Measurements from ENCODE around the gene L3MBTL4. TPM values are rescaled to one million over a fixed set of nuclear protein-coding genes. Genes with fewer than 3 reads are reported as not detected.

The L3MBTL4 gene
- total RNA-seq, 2 donors from 2014 or later = 4.6 to 7.2 TPM

DNA sequence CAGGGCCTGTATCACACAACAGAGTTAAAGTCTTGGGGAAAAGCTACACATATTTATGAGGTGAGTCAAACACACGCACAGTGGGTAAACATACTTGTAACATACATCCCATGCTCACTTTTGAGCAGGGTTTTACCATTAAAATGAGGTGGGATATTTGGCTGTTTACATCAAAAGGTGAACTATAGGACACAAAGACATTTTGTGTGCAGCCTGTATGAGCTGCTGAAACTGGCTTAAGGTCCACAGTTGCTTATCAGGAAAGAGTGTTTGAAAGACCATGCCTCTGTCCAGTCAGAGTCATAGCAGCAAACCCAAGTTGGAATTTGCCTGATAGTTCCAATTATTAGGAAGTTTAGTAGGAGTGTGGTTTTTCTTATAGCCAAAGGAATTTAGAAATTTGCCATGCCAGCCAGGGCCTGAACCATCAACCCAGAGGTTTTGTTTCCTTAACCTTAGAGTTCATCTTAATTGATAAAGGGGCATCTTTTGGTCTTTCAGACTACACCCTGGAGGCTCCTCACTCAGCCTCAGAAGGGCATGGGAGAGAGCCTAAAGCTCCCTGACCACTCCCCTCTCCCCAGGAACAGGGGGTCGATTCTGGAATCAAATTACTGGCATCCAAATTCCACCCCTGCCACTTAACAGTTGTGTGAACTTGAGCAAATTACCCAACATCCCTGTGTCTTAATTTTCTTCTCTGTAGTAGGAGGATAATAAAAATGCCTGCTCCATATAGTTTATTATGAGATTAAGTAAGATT is 29.9 kb upstream of the L3MBTL4 start:
- no peak overlapping the region for H3K27ac Mint-ChIP-seq
- Histone ChIP-seq H3K4me1 (ENCODE audit: control insufficient read depth, insufficient read depth, low read length) (no peaks in the 10 kb centered on the region), H3K27me3 (ENCODE audit: control insufficient read depth, insufficient read depth, low read length, poor library complexity, severe bottlenecking) (no peaks in the 10 kb centered on the region), H3K36me3 (ENCODE audit: control insufficient read depth, insufficient read depth, low read length) (no peaks in the 10 kb centered on the region), H3K4me3 (ENCODE audit: low read length) (no peak overlapping the region), H3K9me3 (ENCODE audit: control insufficient read depth, low read length) (no peaks in the 10 kb centered on the region), H3K9ac (ENCODE audit: extremely low read depth, low read length, poor library complexity, severe bottlenecking) (no peak overlapping the region), H3K27ac (ENCODE audit: low read depth, low read length) (no peak overlapping the region)
- TF ChIP-seq, protein P1, sequence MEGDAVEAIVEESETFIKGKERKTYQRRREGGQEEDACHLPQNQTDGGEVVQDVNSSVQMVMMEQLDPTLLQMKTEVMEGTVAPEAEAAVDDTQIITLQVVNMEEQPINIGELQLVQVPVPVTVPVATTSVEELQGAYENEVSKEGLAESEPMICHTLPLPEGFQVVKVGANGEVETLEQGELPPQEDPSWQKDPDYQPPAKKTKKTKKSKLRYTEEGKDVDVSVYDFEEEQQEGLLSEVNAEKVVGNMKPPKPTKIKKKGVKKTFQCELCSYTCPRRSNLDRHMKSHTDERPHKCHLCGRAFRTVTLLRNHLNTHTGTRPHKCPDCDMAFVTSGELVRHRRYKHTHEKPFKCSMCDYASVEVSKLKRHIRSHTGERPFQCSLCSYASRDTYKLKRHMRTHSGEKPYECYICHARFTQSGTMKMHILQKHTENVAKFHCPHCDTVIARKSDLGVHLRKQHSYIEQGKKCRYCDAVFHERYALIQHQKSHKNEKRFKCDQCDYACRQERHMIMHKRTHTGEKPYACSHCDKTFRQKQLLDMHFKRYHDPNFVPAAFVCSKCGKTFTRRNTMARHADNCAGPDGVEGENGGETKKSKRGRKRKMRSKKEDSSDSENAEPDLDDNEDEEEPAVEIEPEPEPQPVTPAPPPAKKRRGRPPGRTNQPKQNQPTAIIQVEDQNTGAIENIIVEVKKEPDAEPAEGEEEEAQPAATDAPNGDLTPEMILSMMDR (conservative IDR thresholded peaks at IDR 0.05) = no peak
- no peaks in the 10 kb centered on the region for H3K27me3 Mint-ChIP-seq (ENCODE audit: insufficient read depth)
- DNase-seq = no peak
- no peaks in the 10 kb centered on the region for H3K9me3 Mint-ChIP-seq
- no peaks in the 10 kb centered on the region for H3K4me1 Mint-ChIP-seq
- WGBS, 2 experiments (ENCODE audit: insufficient coverage in 1 of 2, insufficient read length in 1 of 2) = 88% methylated on average over 2 of the region's 2 CpGs; no CpG with 5 or more reads in 1 of the 2 experiments
- no peaks in the 10 kb centered on the region for H3K36me3 Mint-ChIP-seq (ENCODE audit: low read depth)
- no peak overlapping the region for H3K4me3 Mint-ChIP-seq

DNA sequence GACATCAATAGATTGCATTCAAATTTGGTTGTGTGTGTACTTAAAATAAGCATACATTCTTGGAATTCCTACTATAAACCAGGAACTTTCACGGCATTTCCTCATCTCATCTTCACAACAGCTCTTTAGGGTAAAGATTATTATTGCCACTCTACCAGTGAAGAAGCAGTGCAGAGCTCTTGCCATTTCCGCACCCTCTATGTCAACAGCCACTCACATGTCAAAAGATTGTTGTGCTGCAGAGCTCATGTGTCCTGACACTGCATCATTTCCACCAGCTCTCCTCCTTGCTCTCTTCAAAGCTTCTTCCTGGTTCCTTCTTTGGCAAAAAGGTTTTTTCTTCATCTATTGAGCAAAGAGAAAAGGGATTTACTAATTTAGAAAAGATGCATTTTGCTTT is 26.5 kb upstream of the L3MBTL4 start:
- H3K9me3 Mint-ChIP-seq = no peaks in the 10 kb centered on the region
- H3K27ac ChIP-seq (ENCODE audit: low read depth, low read length) = no peak overlapping the region
- DNase-seq = no peak
- TF ChIP-seq, protein P1 (conservative IDR thresholded peaks at IDR 0.05) = no peak
- no peaks in the 10 kb centered on the region for H3K36me3 Mint-ChIP-seq (ENCODE audit: low read depth)
- H3K4me1 ChIP-seq (ENCODE audit: control insufficient read depth, insufficient read depth, low read length) = no peaks in the 10 kb centered on the region
- no peaks in the 10 kb centered on the region for H3K36me3 ChIP-seq (ENCODE audit: control insufficient read depth, insufficient read depth, low read length)
- no peaks in the 10 kb centered on the region for H3K27me3 ChIP-seq (ENCODE audit: control insufficient read depth, insufficient read depth, low read length, poor library complexity, severe bottlenecking)
- no peak overlapping the region for H3K4me3 Mint-ChIP-seq
- H3K27me3 Mint-ChIP-seq (ENCODE audit: insufficient read depth) = peaks cover 2% of the 10 kb centered on the region
- WGBS, 2 experiments (ENCODE audit: insufficient coverage in 1 of 2, insufficient read length in 1 of 2) = 93 to 100% methylated on average over 1 to 2 of the region's 2 CpGs
- no peak overlapping the region for H3K9ac ChIP-seq (ENCODE audit: extremely low read depth, low read length, poor library complexity, severe bottlenecking)
- H3K9me3 ChIP-seq (ENCODE audit: control insufficient read depth, low read length) = no peaks in the 10 kb centered on the region
- H3K4me3 ChIP-seq (ENCODE audit: low read length) = no peak overlapping the region
- H3K27ac Mint-ChIP-seq = no peak overlapping the region
- H3K4me1 Mint-ChIP-seq = no peaks in the 10 kb centered on the region

DNA sequence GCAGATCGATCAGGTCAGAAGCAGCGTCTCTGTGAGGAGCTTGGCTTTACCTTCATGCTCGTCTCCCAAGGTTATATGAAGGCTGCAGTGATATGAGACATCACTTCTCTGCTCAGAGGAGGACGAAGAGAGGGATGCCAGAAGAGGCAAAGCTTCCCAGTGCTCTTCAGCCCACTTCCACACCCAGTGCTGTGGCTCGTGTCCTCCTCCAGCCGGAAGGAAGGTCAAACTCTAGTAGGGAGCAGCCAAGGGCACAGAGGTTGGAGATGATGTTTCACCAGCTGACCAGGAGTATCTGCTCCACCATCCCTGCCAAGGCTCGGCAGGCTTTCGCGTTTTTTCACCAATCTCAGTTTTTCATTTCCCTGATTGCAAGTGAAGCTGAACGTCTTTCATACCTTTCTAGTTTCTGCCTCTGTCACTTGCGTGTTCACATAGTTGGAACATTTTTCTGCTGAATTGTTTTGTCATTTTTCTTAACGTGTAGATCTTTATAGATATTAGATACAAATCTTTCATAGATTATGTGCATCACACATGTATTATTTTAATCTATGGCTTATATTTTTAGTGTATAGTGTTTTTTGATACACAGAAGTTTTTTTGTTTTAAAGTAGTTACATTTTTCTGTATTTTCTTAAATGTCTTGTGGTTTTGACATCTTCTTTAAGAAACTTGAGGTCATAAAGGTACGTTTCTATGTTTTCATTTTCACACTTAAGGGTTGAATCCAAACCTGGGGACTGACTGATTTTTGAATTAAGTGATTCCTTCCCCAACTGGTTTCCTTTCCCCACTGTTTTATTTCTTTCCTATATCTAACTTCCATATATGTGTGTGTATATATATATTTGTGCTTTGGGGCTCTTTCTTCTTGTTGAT is 23.5 kb upstream of the L3MBTL4 start:
- WGBS, 2 experiments (ENCODE audit: insufficient coverage in 1 of 2, insufficient read length in 1 of 2) = 94 to 95% methylated on average over 9 to 12 of the region's 13 CpGs
- DNase-seq = no peak
- Histone ChIP-seq H3K4me3 (ENCODE audit: low read length) (no peak overlapping the region), H3K9me3 (ENCODE audit: control insufficient read depth, low read length) (no peaks in the 10 kb centered on the region), H3K9ac (ENCODE audit: extremely low read depth, low read length, poor library complexity, severe bottlenecking) (no peak overlapping the region), H3K27me3 (ENCODE audit: control insufficient read depth, insufficient read depth, low read length, poor library complexity, severe bottlenecking) (no peaks in the 10 kb centered on the region), H3K36me3 (ENCODE audit: control insufficient read depth, insufficient read depth, low read length) (no peaks in the 10 kb centered on the region), H3K4me1 (ENCODE audit: control insufficient read depth, insufficient read depth, low read length) (no peaks in the 10 kb centered on the region), H3K27ac (ENCODE audit: low read depth, low read length) (no peak overlapping the region)
- Mint-ChIP-seq H3K27ac (no peak overlapping the region), H3K27me3 (ENCODE audit: insufficient read depth) (peaks cover 2% of the 10 kb centered on the region), H3K9me3 (no peaks in the 10 kb centered on the region), H3K4me3 (no peak overlapping the region), H3K4me1 (no peaks in the 10 kb centered on the region), H3K36me3 (ENCODE audit: low read depth) (no peaks in the 10 kb centered on the region)
- TF ChIP-seq, protein P1 (conservative IDR thresholded peaks at IDR 0.05) = no peak
